ENCODE data around the gene BCAS3. TPM values are rescaled to one million over a fixed set of nuclear protein-coding genes. Genes with fewer than 3 reads are reported as not detected.
"Not testable (repeated sequence)": the region's sequence is repeated elsewhere in the genome, so short reads cannot be mapped to it uniquely, and the experiment has no call there.

BCAS3 gene
- total RNA-seq, 4 donors from 2014 or later = 42.1 to 84.7 (median 54.1) TPM

- 93 to 100% methylated on average over 1 of the region's 1 CpG for WGBS, 2 donors
- TF ChIP-seq POLR2A (IDR thresholded peaks at IDR 0.05) = no peak
- TF ChIP-seq, protein P1, sequence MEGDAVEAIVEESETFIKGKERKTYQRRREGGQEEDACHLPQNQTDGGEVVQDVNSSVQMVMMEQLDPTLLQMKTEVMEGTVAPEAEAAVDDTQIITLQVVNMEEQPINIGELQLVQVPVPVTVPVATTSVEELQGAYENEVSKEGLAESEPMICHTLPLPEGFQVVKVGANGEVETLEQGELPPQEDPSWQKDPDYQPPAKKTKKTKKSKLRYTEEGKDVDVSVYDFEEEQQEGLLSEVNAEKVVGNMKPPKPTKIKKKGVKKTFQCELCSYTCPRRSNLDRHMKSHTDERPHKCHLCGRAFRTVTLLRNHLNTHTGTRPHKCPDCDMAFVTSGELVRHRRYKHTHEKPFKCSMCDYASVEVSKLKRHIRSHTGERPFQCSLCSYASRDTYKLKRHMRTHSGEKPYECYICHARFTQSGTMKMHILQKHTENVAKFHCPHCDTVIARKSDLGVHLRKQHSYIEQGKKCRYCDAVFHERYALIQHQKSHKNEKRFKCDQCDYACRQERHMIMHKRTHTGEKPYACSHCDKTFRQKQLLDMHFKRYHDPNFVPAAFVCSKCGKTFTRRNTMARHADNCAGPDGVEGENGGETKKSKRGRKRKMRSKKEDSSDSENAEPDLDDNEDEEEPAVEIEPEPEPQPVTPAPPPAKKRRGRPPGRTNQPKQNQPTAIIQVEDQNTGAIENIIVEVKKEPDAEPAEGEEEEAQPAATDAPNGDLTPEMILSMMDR (IDR thresholded peaks at IDR 0.05) = no peak
- DNase-seq (ENCODE audit: low spot score in 2 of 2) = no peak
- no peak overlapping the region for H3K4me3 ChIP-seq (ENCODE audit: low read depth, poor library complexity, severe bottlenecking)
- intact Hi-C loops (cut with DNase I; ENCODE audit: low total_unique reads) = no loop called here
Observed at GRCh38 chr17:60969500-60970037, 291.9 kb downstream of the BCAS3 start.

DNA sequence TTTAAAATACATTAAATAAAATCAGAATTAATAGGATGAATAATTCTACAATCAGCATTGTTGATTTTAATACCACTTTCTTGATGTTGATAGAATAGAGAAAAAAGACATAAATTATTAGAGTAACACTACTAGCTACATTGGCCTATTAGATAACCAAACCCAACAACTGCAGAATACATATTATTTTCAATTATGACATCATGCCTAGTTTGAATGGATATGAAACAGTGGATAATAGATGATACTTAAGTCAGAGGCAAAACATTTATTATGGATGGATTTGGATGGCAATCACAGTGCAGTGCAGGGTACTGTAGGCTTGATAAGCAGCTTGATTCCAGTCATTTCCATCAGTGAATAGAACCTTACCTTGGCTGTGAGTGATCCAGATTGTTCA lies 293.1 kb downstream of the BCAS3 start:
- TF ChIP-seq, protein P1 (IDR thresholded peaks at IDR 0.05) = no peak
- no peak for TF ChIP-seq POLR2A (IDR thresholded peaks at IDR 0.05)
- no peak for DNase-seq (ENCODE audit: low spot score in 2 of 2)
- H3K4me3 ChIP-seq (ENCODE audit: low read depth, poor library complexity, severe bottlenecking) = no peak overlapping the region
- intact Hi-C loops (cut with DNase I; ENCODE audit: low total_unique reads) = no loop called here

GRCh38 chr17:60971515-60972369 lies 294.1 kb downstream of the BCAS3 start:
- intact Hi-C loops (cut with DNase I; ENCODE audit: low total_unique reads) = no loop called here
- DNase-seq (ENCODE audit: low spot score in 2 of 2) = no peak
- WGBS, 2 donors = 60 to 70% methylated on average over 6 of the region's 6 CpGs
- TF ChIP-seq POLR2A (IDR thresholded peaks at IDR 0.05) = no peak
- TF ChIP-seq, protein P1 (IDR thresholded peaks at IDR 0.05) = no peak
- no peak overlapping the region for H3K4me3 ChIP-seq (ENCODE audit: low read depth, poor library complexity, severe bottlenecking)

GRCh38 chr17:60976861-60977260 lies 299.2 kb downstream of the BCAS3 start:
- WGBS, 2 donors = 95 to 98% methylated on average over 23 of the region's 23 CpGs
- H3K4me3 ChIP-seq (ENCODE audit: low read depth, poor library complexity, severe bottlenecking); DNase-seq (ENCODE audit: low spot score in 2 of 2); intact Hi-C loops (cut with DNase I; ENCODE audit: low total_unique reads): not testable (repeated sequence)

DNA sequence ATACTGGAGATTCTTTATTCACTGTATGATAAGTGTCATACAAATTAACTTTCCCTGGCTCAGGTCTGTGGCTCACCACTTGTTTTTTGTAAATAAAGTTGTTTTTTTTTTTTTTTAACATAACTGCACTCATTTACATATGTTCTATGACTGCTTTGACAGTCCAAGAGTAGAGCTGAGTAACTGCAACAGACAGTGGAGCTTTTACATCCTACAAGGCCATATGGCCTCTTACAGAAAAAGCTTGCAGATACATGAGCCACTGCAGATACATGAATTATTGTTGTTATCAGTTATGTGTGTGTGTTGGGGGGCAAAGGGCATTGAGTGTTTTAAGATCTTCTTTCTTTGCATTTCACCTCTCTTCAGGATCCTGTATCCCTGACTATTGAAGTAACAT lies 311.7 kb downstream of the BCAS3 start:
- no peak for TF ChIP-seq POLR2A (IDR thresholded peaks at IDR 0.05)
- TF ChIP-seq, protein P1 (IDR thresholded peaks at IDR 0.05) = no peak
- intact Hi-C loops (cut with DNase I; ENCODE audit: low total_unique reads) = no loop called here
- no peak overlapping the region for H3K4me3 ChIP-seq (ENCODE audit: low read depth, poor library complexity, severe bottlenecking)
- no peak for DNase-seq (ENCODE audit: low spot score in 2 of 2)

- WGBS, 2 donors = 94 to 95% methylated on average over 9 of the region's 9 CpGs
- DNase-seq (ENCODE audit: low spot score in 2 of 2) = no peak
- no peak overlapping the region for H3K4me3 ChIP-seq (ENCODE audit: low read depth, poor library complexity, severe bottlenecking)
- intact Hi-C loops (cut with DNase I; ENCODE audit: low total_unique reads) = no loop called here
- TF ChIP-seq POLR2A (IDR thresholded peaks at IDR 0.05) = no peak
- TF ChIP-seq, protein P1 (IDR thresholded peaks at IDR 0.05) = no peak
Observed at GRCh38 chr17:60989846-60990245, 312.2 kb downstream of the BCAS3 start.

Data from lower leg skin (tissue), 4 donors.